Mammary epithelial cell (primary cell): ENCODE data around the gene CDRT15.

Source experiments
- EZH2 ChIP-seq: IDR thresholded peaks from 2 replicates; pipeline ENCODE4 v1.6.1; 2012; ENCODE audit warnings: low read length, inconsistent platforms, borderline replicate concordance
- TF ChIP-seq, protein P1 (sequence below), 2 donors: IDR thresholded peaks in 1 of 2; conservative IDR thresholded peaks in 1 of 2; 2 replicates each; pipeline ENCODE4 v1.5.1; 2011 to 2012; ENCODE audit warnings: inconsistent platforms in 2 of 2, low read length in 2 of 2, mild to moderate bottlenecking in 2 of 2, control low read depth in 1 of 2, low read depth in 1 of 2; ENCODE audit not compliant: insufficient read depth in 1 of 2; ENCODE audit errors: extremely low read depth in 1 of 2

- TF ChIP-seq, protein P1, sequence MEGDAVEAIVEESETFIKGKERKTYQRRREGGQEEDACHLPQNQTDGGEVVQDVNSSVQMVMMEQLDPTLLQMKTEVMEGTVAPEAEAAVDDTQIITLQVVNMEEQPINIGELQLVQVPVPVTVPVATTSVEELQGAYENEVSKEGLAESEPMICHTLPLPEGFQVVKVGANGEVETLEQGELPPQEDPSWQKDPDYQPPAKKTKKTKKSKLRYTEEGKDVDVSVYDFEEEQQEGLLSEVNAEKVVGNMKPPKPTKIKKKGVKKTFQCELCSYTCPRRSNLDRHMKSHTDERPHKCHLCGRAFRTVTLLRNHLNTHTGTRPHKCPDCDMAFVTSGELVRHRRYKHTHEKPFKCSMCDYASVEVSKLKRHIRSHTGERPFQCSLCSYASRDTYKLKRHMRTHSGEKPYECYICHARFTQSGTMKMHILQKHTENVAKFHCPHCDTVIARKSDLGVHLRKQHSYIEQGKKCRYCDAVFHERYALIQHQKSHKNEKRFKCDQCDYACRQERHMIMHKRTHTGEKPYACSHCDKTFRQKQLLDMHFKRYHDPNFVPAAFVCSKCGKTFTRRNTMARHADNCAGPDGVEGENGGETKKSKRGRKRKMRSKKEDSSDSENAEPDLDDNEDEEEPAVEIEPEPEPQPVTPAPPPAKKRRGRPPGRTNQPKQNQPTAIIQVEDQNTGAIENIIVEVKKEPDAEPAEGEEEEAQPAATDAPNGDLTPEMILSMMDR (conservative IDR thresholded peaks at IDR 0.05 in 1 of 2, IDR thresholded peaks at IDR 0.05 in 1 of 2; ENCODE audit: extremely low read depth in 1 of 2, insufficient read depth in 1 of 2, low read depth in 1 of 2, low read length in 2 of 2) = no peak
- TF ChIP-seq EZH2 = no peak
Observed at GRCh38 chr17:14198013-14198412, 38.6 kb downstream of the CDRT15 start.
